PC-9 (cell line): Measurements from ENCODE around the gene NFATC1. TPM values are rescaled to one million over a fixed set of nuclear protein-coding genes. Genes with fewer than 3 reads are reported as not detected.

ENCODE experiments used
- BruUV-seq: library from RNA; stranded (reverse); fragments of 400-500 nt; replicated peaks from 2 replicates; lab custom pipeline; 2021; lab: Mats Ljungman, UMichigan
- CTCF ChIA-PET: fragments of 300-600 bp; sonication (Branson Sonifier 250); formaldehyde crosslinking; loops from one replicate; lab custom pipeline; 2022; ENCODE audit warnings: antibody characterized with exemption; lab: Charles Lee
- POLR2A ChIA-PET: fragments of 300-600 bp; sonication (Branson Sonifier 250); formaldehyde crosslinking; loops from one replicate; lab custom pipeline; 2022; ENCODE audit warnings: antibody characterized with exemption; ENCODE audit not compliant: unreplicated experiment; lab: Charles Lee
- DNase-seq, 2 experiments: peaks; one replicate each; pipeline versions ENCODE4 v3.0.0 to v3.0.0-alpha.2; 2015 to 2022; ENCODE audit warnings: mixed read lengths in 1 of 2
- H2AFZ ChIP-seq: fragments of 200-600 bp; sonication (generic); 2 replicates; pipeline ENCODE4 v1.8.1; 2017; ENCODE audit warnings: antibody characterized with exemption
- H3F3A ChIP-seq: fragments of 200-600 bp; sonication (generic); 2 replicates; pipeline ENCODE4 v1.8.1; 2017; ENCODE audit warnings: antibody characterized with exemption, mild to moderate bottlenecking, low read depth; ENCODE audit not compliant: insufficient read depth
- H3K27ac ChIP-seq: fragments of 200-600 bp; sonication (generic); 2 replicates; pipeline ENCODE4 v1.6.1; 2016; ENCODE audit warnings: mixed run types
- H3K27me3 ChIP-seq: fragments of 200-600 bp; sonication (generic); 2 replicates; pipeline ENCODE4 v1.6.1; 2016; ENCODE audit warnings: low read depth, mixed run types; ENCODE audit not compliant: insufficient read depth
- H3K36me3 ChIP-seq: fragments of 200-600 bp; sonication (generic); 2 replicates; pipeline ENCODE4 v1.6.1; 2016; ENCODE audit warnings: low read depth, mixed run types
- H3K4me1 ChIP-seq: fragments of 200-600 bp; sonication (generic); replicated peaks from 2 replicates; pipeline ENCODE4 v1.6.1; 2016; ENCODE audit warnings: mixed run types; ENCODE audit not compliant: insufficient read depth
- H3K4me2 ChIP-seq: fragments of 200-600 bp; sonication (generic); 2 replicates; pipeline ENCODE4 v1.6.1; 2017; ENCODE audit warnings: mixed run types
- H3K4me3 ChIP-seq: fragments of 200-600 bp; sonication (generic); 2 replicates; pipeline ENCODE4 v1.6.1; 2016; ENCODE audit warnings: mixed run types
- H3K79me2 ChIP-seq: fragments of 200-600 bp; sonication (generic); 2 replicates; pipeline ENCODE4 v1.6.1; 2017; ENCODE audit warnings: low read depth, mixed run types
- H3K9me2 ChIP-seq: fragments of 200-600 bp; sonication (generic); 2 replicates; pipeline ENCODE4 v1.8.1; 2017; ENCODE audit warnings: mild to moderate bottlenecking; ENCODE audit not compliant: insufficient read depth
- H3K9me3 ChIP-seq: fragments of 200-600 bp; sonication (generic); 2 replicates; pipeline ENCODE4 v1.8.1; 2016; ENCODE audit warnings: low read depth; ENCODE audit not compliant: insufficient read depth
- H4K20me1 ChIP-seq: fragments of 200-600 bp; sonication (generic); 2 replicates; pipeline ENCODE4 v1.8.1; 2017; ENCODE audit not compliant: insufficient read depth
- EZH2 ChIP-seq: fragments of 200-600 bp; sonication (generic); IDR thresholded peaks from 2 replicates; pipeline ENCODE4 v1.8.0; 2017; ENCODE audit warnings: antibody characterized with exemption, low read depth
- intact Hi-C: fragments of 100-400 bp; cut with micrococcal nuclease; formaldehyde crosslinking; loops from one replicate; pipeline ENCODE4 v1.10.0; 2022; ENCODE audit not compliant: unreplicated experiment
- total RNA-seq: library from RNA; stranded (reverse); gene quantifications from 2 replicates; pipeline ENCODE4 v1.2.3, GENCODE V29; 2021
- TF ChIP-seq, protein P1 (sequence below): fragments of 200-600 bp; sonication (generic); conservative IDR thresholded peaks from 2 replicates; pipeline ENCODE4 v1.6.1; 2017; ENCODE audit warnings: mixed run types, antibody characterized with exemption, mild to moderate bottlenecking, moderate library complexity

NFATC1 gene
- total RNA-seq, 1 experiment from 2014 or later: 2.6 TPM

DNA sequence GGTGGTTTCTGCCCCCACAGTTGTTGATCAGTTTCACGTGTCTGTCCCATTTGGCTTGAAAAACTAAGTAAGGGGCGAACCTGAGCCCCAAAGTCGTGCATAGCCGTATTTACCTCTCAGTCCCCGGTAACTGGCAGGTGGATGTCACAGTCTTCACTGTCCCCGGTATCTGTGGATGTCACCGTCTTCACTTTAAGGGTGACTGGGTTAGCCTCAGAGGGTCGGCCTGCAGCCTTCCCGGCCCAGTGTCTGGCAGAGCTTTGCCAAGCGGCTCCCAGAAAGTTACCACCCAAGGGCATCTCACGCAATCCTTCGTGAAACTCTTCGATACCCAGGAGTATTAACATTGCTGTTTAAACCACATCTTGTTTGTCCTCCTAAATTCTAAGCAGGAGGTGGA is 158.6 kb downstream of the NFATC1 start:
- intact Hi-C loops: no loop called here
- H2AFZ ChIP-seq: no peak overlapping the region
- no peaks in the 10 kb centered on the region for H3K36me3 ChIP-seq
- no peak for TF ChIP-seq EZH2
- TF ChIP-seq, protein P1, sequence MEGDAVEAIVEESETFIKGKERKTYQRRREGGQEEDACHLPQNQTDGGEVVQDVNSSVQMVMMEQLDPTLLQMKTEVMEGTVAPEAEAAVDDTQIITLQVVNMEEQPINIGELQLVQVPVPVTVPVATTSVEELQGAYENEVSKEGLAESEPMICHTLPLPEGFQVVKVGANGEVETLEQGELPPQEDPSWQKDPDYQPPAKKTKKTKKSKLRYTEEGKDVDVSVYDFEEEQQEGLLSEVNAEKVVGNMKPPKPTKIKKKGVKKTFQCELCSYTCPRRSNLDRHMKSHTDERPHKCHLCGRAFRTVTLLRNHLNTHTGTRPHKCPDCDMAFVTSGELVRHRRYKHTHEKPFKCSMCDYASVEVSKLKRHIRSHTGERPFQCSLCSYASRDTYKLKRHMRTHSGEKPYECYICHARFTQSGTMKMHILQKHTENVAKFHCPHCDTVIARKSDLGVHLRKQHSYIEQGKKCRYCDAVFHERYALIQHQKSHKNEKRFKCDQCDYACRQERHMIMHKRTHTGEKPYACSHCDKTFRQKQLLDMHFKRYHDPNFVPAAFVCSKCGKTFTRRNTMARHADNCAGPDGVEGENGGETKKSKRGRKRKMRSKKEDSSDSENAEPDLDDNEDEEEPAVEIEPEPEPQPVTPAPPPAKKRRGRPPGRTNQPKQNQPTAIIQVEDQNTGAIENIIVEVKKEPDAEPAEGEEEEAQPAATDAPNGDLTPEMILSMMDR: no peak
- H3K4me2 ChIP-seq: no peak overlapping the region
- no peaks in the 10 kb centered on the region for H3F3A ChIP-seq
- H3K4me3 ChIP-seq: no peak overlapping the region
- H3K27me3 ChIP-seq: peaks cover 63% of the 10 kb centered on the region
- ChIA-PET POLR2A (no interaction called here), CTCF (no interaction called here)
- H3K27ac ChIP-seq: no peak overlapping the region
- no peaks in the 10 kb centered on the region for H3K4me1 ChIP-seq
- H3K79me2 ChIP-seq: no peaks in the 10 kb centered on the region
- no peak for DNase-seq
- H3K9me2 ChIP-seq: no peaks in the 10 kb centered on the region
- no peaks in the 10 kb centered on the region for H3K9me3 ChIP-seq
- BruUV-seq: no TSS peak
- no peaks in the 10 kb centered on the region for H4K20me1 ChIP-seq

DNA sequence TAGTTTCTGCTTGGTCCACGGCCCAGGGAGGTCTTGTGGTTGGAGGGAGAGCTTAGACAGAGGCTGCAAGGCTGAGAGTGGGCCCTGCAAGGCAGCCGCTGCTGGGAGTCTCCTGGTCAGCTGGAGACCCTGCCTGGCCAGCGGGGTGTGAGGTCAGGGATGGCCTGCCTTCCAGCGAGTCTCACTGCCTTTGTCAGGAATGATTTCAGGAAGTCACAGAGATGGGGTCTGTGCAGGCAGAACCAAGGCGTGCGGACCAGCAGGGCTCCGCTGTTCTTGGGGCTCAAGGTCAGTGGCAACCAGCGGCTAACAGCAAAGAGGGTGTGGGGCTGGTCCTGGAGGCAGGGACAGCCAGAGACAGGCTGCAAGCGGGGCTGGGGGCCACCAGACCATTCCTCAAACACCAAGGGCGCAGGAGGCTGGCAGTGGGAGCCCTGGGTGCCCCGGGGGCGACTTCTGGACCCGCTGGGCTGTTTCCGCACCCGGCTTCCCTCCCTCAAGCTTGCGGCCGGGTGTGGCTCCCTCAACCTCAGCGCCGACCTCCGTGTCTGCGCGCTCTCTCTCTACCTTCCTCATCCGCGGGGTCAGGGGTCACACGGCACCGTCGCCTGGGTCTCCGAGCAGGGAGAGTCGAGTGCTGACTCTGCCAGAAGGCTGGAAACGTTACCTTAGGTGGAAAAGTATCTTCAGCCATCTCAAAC is 159.4 kb downstream of the NFATC1 start:
- no TSS peak for BruUV-seq
- Histone ChIP-seq H3K79me2 (no peaks in the 10 kb centered on the region), H3K27me3 (peaks cover 65% of the 10 kb centered on the region), H3K4me1 (no peaks in the 10 kb centered on the region), H3K4me2 (no peak overlapping the region), H3K4me3 (no peak overlapping the region), H2AFZ (no peak overlapping the region), H3K9me2 (no peaks in the 10 kb centered on the region), H3K36me3 (no peaks in the 10 kb centered on the region), H3F3A (no peaks in the 10 kb centered on the region), H4K20me1 (no peaks in the 10 kb centered on the region), H3K9me3 (no peaks in the 10 kb centered on the region), H3K27ac (no peak overlapping the region)
- POLR2A ChIA-PET: no interaction called here
- DNase-seq: no peak
- CTCF ChIA-PET: no interaction called here
- intact Hi-C loops: no loop called here
- TF ChIP-seq, protein P1: no peak
- TF ChIP-seq EZH2: no peak

DNA sequence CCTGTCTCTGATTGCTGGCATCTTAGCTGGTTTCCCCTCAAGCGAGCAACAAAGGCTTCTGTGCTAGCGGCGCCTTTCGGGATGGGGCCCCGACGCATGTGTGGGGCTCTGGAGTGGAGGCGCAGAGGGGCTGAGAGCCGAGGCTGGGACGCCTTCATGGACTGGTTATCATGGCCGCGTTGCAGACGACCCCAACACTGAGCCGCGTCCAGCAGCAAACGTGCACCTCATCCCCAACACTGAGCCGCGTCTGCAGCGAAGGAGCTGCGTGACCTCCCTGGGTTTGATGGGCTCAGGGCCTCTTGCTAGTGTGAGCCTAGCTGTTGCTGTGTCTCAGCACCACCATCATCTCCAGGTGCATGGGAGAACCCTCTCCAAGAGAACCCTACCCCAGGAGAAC is 160.2 kb downstream of the NFATC1 start:
- Histone ChIP-seq H3K4me2 (no peak overlapping the region), H3K9me3 (no peaks in the 10 kb centered on the region), H3K4me3 (no peak overlapping the region), H3K36me3 (no peaks in the 10 kb centered on the region), H4K20me1 (no peaks in the 10 kb centered on the region), H2AFZ (no peak overlapping the region), H3K79me2 (no peaks in the 10 kb centered on the region), H3K4me1 (no peaks in the 10 kb centered on the region), H3K27ac (no peak overlapping the region), H3K9me2 (no peaks in the 10 kb centered on the region), H3F3A (no peaks in the 10 kb centered on the region), H3K27me3 (peaks cover 72% of the 10 kb centered on the region)
- ChIA-PET POLR2A (no interaction called here), CTCF (no interaction called here)
- intact Hi-C loops: no loop called here
- TF ChIP-seq EZH2: no peak
- TF ChIP-seq, protein P1: no peak
- no peak for DNase-seq
- no TSS peak for BruUV-seq
